DMS79 (cell line): ENCODE data around the gene TTLL12.

Source experiments
- DNase-seq: peaks from one replicate; lab custom pipeline; 2025; lab: John Stamatoyannopoulos, UW

TTLL12 gene

GRCh38 chr22:43172191-43172590 is 14.7 kb downstream of the TTLL12 start:
- no peak for DNase-seq

- DNase-seq = no peak
These were observed 15.3 kb downstream of the TTLL12 start for GRCh38 chr22:43171607-43172006.

- no peak for DNase-seq
These were observed 15.9 kb downstream of the TTLL12 start for GRCh38 chr22:43171019-43171491.

GRCh38 chr22:43170131-43170480 is 16.8 kb downstream of the TTLL12 start:
- no peak for DNase-seq

GRCh38 chr22:43169310-43170130 is 17.4 kb downstream of the TTLL12 start:
- DNase-seq = peak; percentile 47

GRCh38 chr22:43168471-43169309 is 18.2 kb downstream of the TTLL12 start:
- no peak for DNase-seq

- no peak for DNase-seq
These were observed 19.8 kb downstream of the TTLL12 start for GRCh38 chr22:43167001-43167589.

GRCh38 chr22:43166132-43166930 is 20.6 kb downstream of the TTLL12 start:
- DNase-seq = no peak

- DNase-seq = no peak
These were observed 22.3 kb downstream of the TTLL12 start for GRCh38 chr22:43164636-43165035.

GRCh38 chr22:43163241-43163795 is 23.6 kb downstream of the TTLL12 start:
- DNase-seq = no peak

GRCh38 chr22:43162412-43163150 is 24.4 kb downstream of the TTLL12 start:
- DNase-seq = no peak

- DNase-seq = no peak
These were observed 26.3 kb downstream of the TTLL12 start for GRCh38 chr22:43160497-43161126.

- DNase-seq = no peak
These were observed 27.3 kb downstream of the TTLL12 start for GRCh38 chr22:43159484-43160178.

- DNase-seq = no peak
These were observed 28.0 kb downstream of the TTLL12 start for GRCh38 chr22:43158778-43159483.

- DNase-seq = no peak
These were observed 28.9 kb downstream of the TTLL12 start for GRCh38 chr22:43157874-43158546.

- no peak for DNase-seq
These were observed 30.5 kb downstream of the TTLL12 start for GRCh38 chr22:43156413-43156812.

- DNase-seq = no peak
These were observed 31.1 kb downstream of the TTLL12 start for GRCh38 chr22:43155789-43156188.

GRCh38 chr22:43154887-43155536 is 31.9 kb downstream of the TTLL12 start:
- DNase-seq = no peak
